Measurements from ENCODE around the gene KRTAP16-1.
A peak's percentile ranks its signal among the peaks of the same experiment; 100 is the strongest.
"Not testable (repeated sequence)": the region's sequence is repeated elsewhere in the genome, so short reads cannot be mapped to it uniquely, and the experiment has no call there.

KRTAP16-1 gene, protein sequence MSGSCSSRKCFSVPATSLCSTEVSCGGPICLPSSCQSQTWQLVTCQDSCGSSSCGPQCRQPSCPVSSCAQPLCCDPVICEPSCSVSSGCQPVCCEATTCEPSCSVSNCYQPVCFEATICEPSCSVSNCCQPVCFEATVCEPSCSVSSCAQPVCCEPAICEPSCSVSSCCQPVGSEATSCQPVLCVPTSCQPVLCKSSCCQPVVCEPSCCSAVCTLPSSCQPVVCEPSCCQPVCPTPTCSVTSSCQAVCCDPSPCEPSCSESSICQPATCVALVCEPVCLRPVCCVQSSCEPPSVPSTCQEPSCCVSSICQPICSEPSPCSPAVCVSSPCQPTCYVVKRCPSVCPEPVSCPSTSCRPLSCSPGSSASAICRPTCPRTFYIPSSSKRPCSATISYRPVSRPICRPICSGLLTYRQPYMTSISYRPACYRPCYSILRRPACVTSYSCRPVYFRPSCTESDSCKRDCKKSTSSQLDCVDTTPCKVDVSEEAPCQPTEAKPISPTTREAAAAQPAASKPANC

DNA sequence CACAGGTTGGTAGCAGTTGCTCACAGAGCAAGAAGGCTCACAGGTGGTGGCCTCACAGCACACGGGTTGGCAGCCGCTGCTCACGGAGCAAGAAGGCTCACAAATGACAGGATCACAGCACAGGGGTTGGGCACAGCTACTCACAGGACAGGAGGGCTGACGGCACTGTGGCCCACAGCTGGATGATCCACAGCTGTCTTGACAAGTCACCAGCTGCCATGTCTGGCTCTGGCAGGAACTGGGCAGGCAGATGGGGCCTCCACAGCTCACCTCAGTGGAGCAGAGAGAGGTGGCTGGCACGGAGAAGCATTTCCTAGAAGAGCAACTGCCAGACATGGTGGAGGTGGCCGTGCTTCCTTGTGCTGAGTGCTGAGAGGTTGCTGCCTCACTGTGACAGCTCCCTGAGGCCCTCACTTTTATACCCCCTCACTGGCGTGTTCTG, at the start of gene KRTAP16-1:
TSS of gene KRTAP16-1 (minus strand) at position 392 of the 442 bp plus-strand sequence. CDS start at position 336, 56 bp downstream.
- Histone ChIP-seq H3K36me3 (ENCODE audit: low read depth) (no peaks in the 10 kb centered on the region), H3K4me1 (ENCODE audit: insufficient read depth, poor library complexity, severe bottlenecking) (no peaks in the 10 kb centered on the region), H3K27me3 (ENCODE audit: insufficient read depth, poor library complexity, severe bottlenecking) (no peaks in the 10 kb centered on the region), H3K27ac (ENCODE audit: poor library complexity, severe bottlenecking) (no peak within 1 kb of the TSS), H3K4me3 (ENCODE audit: severe bottlenecking) (no peak within 1 kb of the TSS), H3K9me3 (ENCODE audit: severe bottlenecking) (no peaks in the 10 kb centered on the region)
- DNase-seq (ENCODE audit: low spot score) (no peak), ATAC-seq (ENCODE audit: low read depth) (no peak)
- TF ChIP-seq, protein P1, sequence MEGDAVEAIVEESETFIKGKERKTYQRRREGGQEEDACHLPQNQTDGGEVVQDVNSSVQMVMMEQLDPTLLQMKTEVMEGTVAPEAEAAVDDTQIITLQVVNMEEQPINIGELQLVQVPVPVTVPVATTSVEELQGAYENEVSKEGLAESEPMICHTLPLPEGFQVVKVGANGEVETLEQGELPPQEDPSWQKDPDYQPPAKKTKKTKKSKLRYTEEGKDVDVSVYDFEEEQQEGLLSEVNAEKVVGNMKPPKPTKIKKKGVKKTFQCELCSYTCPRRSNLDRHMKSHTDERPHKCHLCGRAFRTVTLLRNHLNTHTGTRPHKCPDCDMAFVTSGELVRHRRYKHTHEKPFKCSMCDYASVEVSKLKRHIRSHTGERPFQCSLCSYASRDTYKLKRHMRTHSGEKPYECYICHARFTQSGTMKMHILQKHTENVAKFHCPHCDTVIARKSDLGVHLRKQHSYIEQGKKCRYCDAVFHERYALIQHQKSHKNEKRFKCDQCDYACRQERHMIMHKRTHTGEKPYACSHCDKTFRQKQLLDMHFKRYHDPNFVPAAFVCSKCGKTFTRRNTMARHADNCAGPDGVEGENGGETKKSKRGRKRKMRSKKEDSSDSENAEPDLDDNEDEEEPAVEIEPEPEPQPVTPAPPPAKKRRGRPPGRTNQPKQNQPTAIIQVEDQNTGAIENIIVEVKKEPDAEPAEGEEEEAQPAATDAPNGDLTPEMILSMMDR (IDR thresholded peaks at IDR 0.05; ENCODE audit: poor library complexity, severe bottlenecking), result no peak

DNA sequence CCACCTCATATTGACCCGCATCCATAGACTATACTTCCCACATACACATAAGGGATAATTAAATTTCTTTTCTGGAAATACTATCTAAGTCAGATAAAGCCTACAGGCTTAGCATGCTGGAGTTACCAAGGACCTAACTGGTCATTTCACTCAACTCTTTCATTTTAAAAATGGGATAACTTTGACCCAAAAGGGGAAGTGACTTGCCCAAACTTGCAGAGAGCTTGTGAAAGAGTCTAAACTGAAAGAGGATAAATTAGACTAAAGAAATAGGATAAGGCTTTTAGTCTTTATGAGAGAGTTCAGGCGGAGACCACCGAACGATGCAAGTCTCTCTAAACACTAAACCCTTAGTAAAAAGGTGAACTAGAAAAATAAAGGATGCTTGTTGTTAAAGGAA, 45.4 kb upstream of the KRTAP16-1 start:
- no peak for ATAC-seq (ENCODE audit: low read depth)
- no peak for DNase-seq (ENCODE audit: low spot score)
- H3K4me1 ChIP-seq (ENCODE audit: insufficient read depth, poor library complexity, severe bottlenecking), result peaks cover 28% of the 10 kb centered on the region

DNA sequence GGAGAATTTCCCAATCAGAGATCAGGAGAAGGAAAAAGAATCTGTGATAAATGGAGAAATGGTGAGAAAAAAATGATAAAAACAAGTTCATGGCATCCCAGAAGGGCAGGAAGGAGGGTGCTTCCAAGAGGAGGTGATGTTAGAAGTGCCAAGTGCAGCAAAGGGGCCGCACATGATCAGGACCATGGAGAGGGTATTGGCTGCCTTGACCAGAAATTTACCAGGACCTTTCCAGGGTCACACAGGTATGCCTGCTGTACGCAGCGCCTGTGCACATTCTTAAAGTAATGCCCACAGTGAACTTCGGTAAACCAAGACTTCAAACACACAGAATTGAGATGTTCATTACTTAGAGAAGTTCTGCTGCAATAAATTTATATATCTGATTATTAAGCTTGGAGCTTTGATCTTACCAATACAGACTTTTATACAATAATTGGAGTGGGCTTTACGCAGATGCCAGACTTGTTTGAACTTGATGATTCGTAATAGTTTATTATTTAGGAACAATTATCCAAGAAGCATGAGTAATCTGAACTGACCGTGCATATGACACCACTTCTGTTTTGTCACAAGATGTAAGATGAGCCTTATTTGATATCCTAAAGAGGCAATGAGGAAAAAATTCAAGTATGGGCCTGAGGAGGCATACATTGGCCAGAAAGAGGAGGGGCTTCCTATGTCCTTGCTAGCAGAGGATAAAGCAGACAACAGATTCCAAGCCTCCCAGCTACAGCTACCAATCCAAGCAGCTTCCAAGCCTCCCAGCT, 43.7 kb upstream of the KRTAP16-1 start:
- ATAC-seq (ENCODE audit: low read depth), result peak; percentile 93
- Histone ChIP-seq H3K36me3 (ENCODE audit: low read depth) (peaks cover 5% of the 10 kb centered on the region; the same call in 1 of the 2 replicates), H3K27ac (ENCODE audit: poor library complexity, severe bottlenecking) (peak overlapping the region; percentile 47), H3K4me3 (ENCODE audit: severe bottlenecking) (no peak overlapping the region), H3K4me1 (ENCODE audit: insufficient read depth, poor library complexity, severe bottlenecking) (peaks cover 32% of the 10 kb centered on the region), H3K27me3 (ENCODE audit: insufficient read depth, poor library complexity, severe bottlenecking) (no peaks in the 10 kb centered on the region), H3K9me3 (ENCODE audit: severe bottlenecking) (peaks cover 2% of the 10 kb centered on the region)
- no peak for DNase-seq (ENCODE audit: low spot score)
- TF ChIP-seq, protein P1 (IDR thresholded peaks at IDR 0.05; ENCODE audit: poor library complexity, severe bottlenecking), result no peak

More for the DNA sequence above, 45.4 kb upstream of the KRTAP16-1 start:
- no peaks in the 10 kb centered on the region for H3K27me3 ChIP-seq (ENCODE audit: insufficient read depth, poor library complexity, severe bottlenecking)
- no peak overlapping the region for H3K27ac ChIP-seq (ENCODE audit: poor library complexity, severe bottlenecking)
- TF ChIP-seq, protein P1 (IDR thresholded peaks at IDR 0.05; ENCODE audit: poor library complexity, severe bottlenecking), result no peak
- H3K9me3 ChIP-seq (ENCODE audit: severe bottlenecking), result peaks cover 2% of the 10 kb centered on the region
- peaks cover 5% of the 10 kb centered on the region; the same call in 1 of the 2 replicates for H3K36me3 ChIP-seq (ENCODE audit: low read depth)
- H3K4me3 ChIP-seq (ENCODE audit: severe bottlenecking), result no peak overlapping the region

DNA sequence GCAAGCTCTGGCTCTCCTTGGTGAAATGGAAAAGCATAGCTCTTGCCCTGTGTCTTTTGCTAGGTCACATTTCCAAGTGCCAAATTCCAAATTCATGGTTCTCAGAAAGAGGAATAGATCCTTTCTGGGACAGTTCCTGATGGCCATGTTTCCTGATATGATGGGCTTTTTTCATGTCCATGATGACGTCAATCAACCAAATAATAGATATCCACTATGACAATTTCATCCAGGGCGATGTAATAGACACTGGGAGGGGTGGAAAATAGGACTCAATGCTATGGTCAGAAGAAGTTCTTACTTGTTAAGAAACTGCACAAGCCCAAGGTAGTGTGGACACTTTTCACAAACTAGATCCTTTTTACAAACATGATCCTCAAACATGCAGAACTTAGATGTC, 42.1 kb upstream of the KRTAP16-1 start:
- H3K27ac ChIP-seq (ENCODE audit: poor library complexity, severe bottlenecking), result no peak overlapping the region
- H3K4me3 ChIP-seq (ENCODE audit: severe bottlenecking), result no peak overlapping the region
- H3K27me3 ChIP-seq (ENCODE audit: insufficient read depth, poor library complexity, severe bottlenecking), result no peaks in the 10 kb centered on the region
- no peaks in the 10 kb centered on the region for H3K9me3 ChIP-seq (ENCODE audit: severe bottlenecking)
- ATAC-seq (ENCODE audit: low read depth) (no peak), DNase-seq (ENCODE audit: low spot score) (no peak)
- H3K36me3 ChIP-seq (ENCODE audit: low read depth), result peaks cover 5% of the 10 kb centered on the region; the same call in 1 of the 2 replicates
- TF ChIP-seq, protein P1 (IDR thresholded peaks at IDR 0.05; ENCODE audit: poor library complexity, severe bottlenecking), result no peak
- peaks cover 32% of the 10 kb centered on the region for H3K4me1 ChIP-seq (ENCODE audit: insufficient read depth, poor library complexity, severe bottlenecking)

DNA sequence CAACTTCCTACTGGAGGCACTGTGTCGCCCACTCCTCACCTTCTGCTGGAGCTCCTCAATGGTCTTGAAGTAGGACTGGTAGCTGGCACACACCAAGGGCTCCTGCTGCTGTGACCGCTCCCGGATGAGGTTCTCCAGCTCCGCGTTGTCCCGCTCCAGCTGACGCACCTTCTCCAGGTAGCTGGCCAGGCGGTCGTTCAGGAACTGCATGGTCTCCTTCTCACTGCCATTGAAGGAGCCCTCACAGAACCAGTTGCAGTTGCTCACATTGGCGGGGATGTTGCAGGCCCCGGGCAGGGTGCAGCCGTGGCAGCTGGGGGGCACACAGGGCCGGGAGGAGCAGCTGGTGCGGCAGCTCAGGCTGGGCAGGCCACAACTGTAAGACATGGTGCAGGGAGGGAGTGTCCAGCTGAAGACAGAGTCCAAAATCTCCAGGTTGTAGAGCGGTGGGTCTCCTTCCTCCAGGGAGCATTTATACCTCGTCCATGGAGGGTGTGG, 41.3 kb upstream of the KRTAP16-1 start, which contains the start of gene KRT33A:
TSS of gene KRT33A (minus strand) at position 448 of the 498 bp plus-strand sequence. CDS start at position 387, 61 bp downstream.
- H3K9me3 ChIP-seq (ENCODE audit: severe bottlenecking); DNase-seq (ENCODE audit: low spot score); ATAC-seq (ENCODE audit: low read depth); H3K4me3 ChIP-seq (ENCODE audit: severe bottlenecking); H3K27me3 ChIP-seq (ENCODE audit: insufficient read depth, poor library complexity, severe bottlenecking); H3K27ac ChIP-seq (ENCODE audit: poor library complexity, severe bottlenecking); H3K36me3 ChIP-seq (ENCODE audit: low read depth): not testable (repeated sequence)
- H3K4me1 ChIP-seq (ENCODE audit: insufficient read depth, poor library complexity, severe bottlenecking), result peaks cover 32% of the 10 kb centered on the region

Measured in RWPE2 (cell line).